OCI-LY1 (cell line): ENCODE data around the gene KCNT1.

Experiments used
- H2AFZ ChIP-seq: fragments of 200-600 bp; sonication (generic), shearing (Covaris generic); 2 replicates; pipeline ENCODE4 v1.6.0; 2014; ENCODE audit warnings: antibody characterized with exemption, mild to moderate bottlenecking, low read length
- H3F3A ChIP-seq: fragments of 200-600 bp; sonication (generic), shearing (Covaris generic); 2 replicates; pipeline ENCODE4 v1.6.0; 2014; ENCODE audit warnings: mild to moderate bottlenecking, antibody characterized with exemption, low read length, moderate library complexity; ENCODE audit not compliant: insufficient read depth
- H3K27ac ChIP-seq: fragments of 200-600 bp; sonication (generic); 2 replicates; pipeline ENCODE4 v1.5.1; 2014; ENCODE audit warnings: low read length, mixed run types, mild to moderate bottlenecking, low read depth; ENCODE audit not compliant: poor library complexity, severe bottlenecking
- H3K27me3 ChIP-seq: fragments of 200-600 bp; sonication (generic); 2 replicates; pipeline ENCODE4 v1.6.0; 2014; ENCODE audit warnings: antibody characterized with exemption, mild to moderate bottlenecking, low read length, moderate library complexity; ENCODE audit not compliant: insufficient read depth
- H3K36me3 ChIP-seq: fragments of 200-600 bp; sonication (generic); 2 replicates; pipeline ENCODE4 v1.6.1; 2014; ENCODE audit warnings: mild to moderate bottlenecking, antibody characterized with exemption, low read length, moderate library complexity, mixed read lengths; ENCODE audit not compliant: insufficient read depth
- H3K4me1 ChIP-seq: fragments of 200-600 bp; sonication (generic); 2 replicates; pipeline ENCODE4 v1.5.1; 2014; ENCODE audit warnings: mild to moderate bottlenecking, low read length, moderate library complexity; ENCODE audit not compliant: insufficient read depth, severe bottlenecking
- H3K4me2 ChIP-seq: fragments of 200-600 bp; sonication (generic), shearing (Covaris generic); 2 replicates; pipeline ENCODE4 v1.6.1; 2014; ENCODE audit warnings: low read length
- H3K4me3 ChIP-seq: fragments of 200-600 bp; sonication (generic); 2 replicates; pipeline ENCODE4 v1.5.1; 2014; ENCODE audit warnings: low read length, low read depth, mild to moderate bottlenecking, mixed read lengths; ENCODE audit not compliant: poor library complexity, severe bottlenecking
- H3K79me2 ChIP-seq: fragments of 200-600 bp; shearing (Covaris generic); 2 replicates; pipeline ENCODE4 v1.6.1; 2016; ENCODE audit warnings: mixed run types, low read length, mixed read lengths; ENCODE audit not compliant: insufficient read depth
- H3K9ac ChIP-seq: fragments of 200-600 bp; sonication (generic), shearing (Covaris generic); 2 replicates; pipeline ENCODE4 v1.6.1; 2014; ENCODE audit warnings: mild to moderate bottlenecking, low read length, mixed read lengths
- H3K9me2 ChIP-seq: fragments of 200-600 bp; sonication (generic), shearing (Covaris generic); 2 replicates; pipeline ENCODE4 v1.6.1; 2014; ENCODE audit warnings: low read depth, mild to moderate bottlenecking, low read length, mixed read lengths
- H3K9me3 ChIP-seq: fragments of 200-600 bp; shearing (Covaris generic); 2 replicates; pipeline ENCODE4 v1.6.1; 2014; ENCODE audit warnings: low read length, mixed read lengths
- H4K20me1 ChIP-seq: fragments of 200-600 bp; sonication (generic), shearing (Covaris generic); 2 replicates; pipeline ENCODE4 v1.6.0; 2016; ENCODE audit warnings: mild to moderate bottlenecking, low read length; ENCODE audit not compliant: insufficient read depth
- CTCF ChIP-seq: fragments of 200-600 bp; sonication (generic), shearing (Covaris generic); IDR thresholded peaks from 2 replicates; pipeline ENCODE4 v1.5.1; 2017; ENCODE audit warnings: mild to moderate bottlenecking, antibody characterized with exemption, low read length, moderate library complexity, mixed read lengths
- EZH2 ChIP-seq: fragments of 200-600 bp; sonication (generic), shearing (Covaris generic); IDR thresholded peaks from 2 replicates; pipeline ENCODE4 v1.8.0; 2017; ENCODE audit warnings: borderline replicate concordance, mixed run types, mild to moderate bottlenecking, antibody characterized with exemption, low read length, moderate library complexity, mixed read lengths

Gene KCNT1

GRCh38 chr9:135696446-135696845 is 5.5 kb upstream of the KCNT1 start:
- no peak for TF ChIP-seq EZH2
- no peak for TF ChIP-seq CTCF
- H3K79me2 ChIP-seq: no peaks in the 10 kb centered on the region
- H2AFZ ChIP-seq: no peak overlapping the region
- H3K4me2 ChIP-seq: no peak overlapping the region
- no peaks in the 10 kb centered on the region for H3K9me2 ChIP-seq
- H3F3A ChIP-seq: no peaks in the 10 kb centered on the region
- no peak overlapping the region for H3K27ac ChIP-seq
- no peaks in the 10 kb centered on the region for H3K4me1 ChIP-seq
- H3K27me3 ChIP-seq: no peaks in the 10 kb centered on the region
- H3K4me3 ChIP-seq: no peak overlapping the region
- no peaks in the 10 kb centered on the region for H3K36me3 ChIP-seq
- H3K9ac ChIP-seq: no peak overlapping the region
- no peaks in the 10 kb centered on the region for H3K9me3 ChIP-seq
- no peaks in the 10 kb centered on the region for H4K20me1 ChIP-seq

- Histone ChIP-seq H3K4me1 (no peaks in the 10 kb centered on the region), H2AFZ (no peak overlapping the region), H4K20me1 (no peaks in the 10 kb centered on the region), H3K4me2 (no peak overlapping the region), H3K9me2 (no peaks in the 10 kb centered on the region), H3K27me3 (no peaks in the 10 kb centered on the region), H3K9ac (no peak overlapping the region), H3K79me2 (no peaks in the 10 kb centered on the region), H3K9me3 (no peaks in the 10 kb centered on the region), H3K4me3 (no peak overlapping the region), H3K27ac (no peak overlapping the region), H3F3A (no peaks in the 10 kb centered on the region), H3K36me3 (no peaks in the 10 kb centered on the region)
- no peak for TF ChIP-seq CTCF
- TF ChIP-seq EZH2: no peak
Measured at GRCh38 chr9:135697226-135697625, 4.8 kb upstream of the KCNT1 start.

GRCh38 chr9:135698236-135698635 is 3.7 kb upstream of the KCNT1 start:
- Histone ChIP-seq H3K9ac (no peak overlapping the region), H3F3A (no peaks in the 10 kb centered on the region), H3K4me1 (no peaks in the 10 kb centered on the region), H2AFZ (no peak overlapping the region), H3K4me2 (no peak overlapping the region), H3K9me3 (no peaks in the 10 kb centered on the region), H3K9me2 (no peaks in the 10 kb centered on the region), H3K36me3 (no peaks in the 10 kb centered on the region), H3K79me2 (no peaks in the 10 kb centered on the region), H3K27me3 (no peaks in the 10 kb centered on the region), H3K4me3 (no peak overlapping the region), H4K20me1 (no peaks in the 10 kb centered on the region), H3K27ac (no peak overlapping the region)
- TF ChIP-seq EZH2 (no peak), CTCF (no peak)
